HL-60 (cell line): ENCODE results near the gene OR4D10.

ENCODE experiments used
- CTCF ChIP-seq: IDR thresholded peaks from one replicate; pipeline ENCODE4 v1.5.1; 2011; ENCODE audit warnings: low read length, control low read depth, inconsistent platforms; ENCODE audit not compliant: insufficient read depth
- GABPA ChIP-seq: IDR thresholded peaks from 2 replicates; pipeline ENCODE4 v1.6.1; 2012; ENCODE audit warnings: low read depth
- POLR2AphosphoS5 ChIP-seq: IDR thresholded peaks from 2 replicates; pipeline ENCODE4 v1.6.1; 2012; ENCODE audit warnings: low read depth
- REST ChIP-seq: IDR thresholded peaks from 2 replicates; pipeline ENCODE4 v1.6.1; 2012; ENCODE audit warnings: low read depth; ENCODE audit not compliant: insufficient replicate concordance
- SPI1 ChIP-seq: IDR thresholded peaks from 2 replicates; pipeline ENCODE4 v1.6.1; 2012; ENCODE audit warnings: low read depth, mild to moderate bottlenecking, borderline replicate concordance

GRCh38 chr11:59427068-59427382, 46.1 kb upstream of the OR4D10 start:
- TF ChIP-seq CTCF (no peak), POLR2AphosphoS5 (no peak), SPI1 (no peak), REST (no peak), GABPA (no peak)
